ENCODE measurements around the gene OXCT2.
"Not testable (repeated sequence)": the region's sequence is repeated elsewhere in the genome, so short reads cannot be mapped to it uniquely, and the experiment has no call there.

DNA sequence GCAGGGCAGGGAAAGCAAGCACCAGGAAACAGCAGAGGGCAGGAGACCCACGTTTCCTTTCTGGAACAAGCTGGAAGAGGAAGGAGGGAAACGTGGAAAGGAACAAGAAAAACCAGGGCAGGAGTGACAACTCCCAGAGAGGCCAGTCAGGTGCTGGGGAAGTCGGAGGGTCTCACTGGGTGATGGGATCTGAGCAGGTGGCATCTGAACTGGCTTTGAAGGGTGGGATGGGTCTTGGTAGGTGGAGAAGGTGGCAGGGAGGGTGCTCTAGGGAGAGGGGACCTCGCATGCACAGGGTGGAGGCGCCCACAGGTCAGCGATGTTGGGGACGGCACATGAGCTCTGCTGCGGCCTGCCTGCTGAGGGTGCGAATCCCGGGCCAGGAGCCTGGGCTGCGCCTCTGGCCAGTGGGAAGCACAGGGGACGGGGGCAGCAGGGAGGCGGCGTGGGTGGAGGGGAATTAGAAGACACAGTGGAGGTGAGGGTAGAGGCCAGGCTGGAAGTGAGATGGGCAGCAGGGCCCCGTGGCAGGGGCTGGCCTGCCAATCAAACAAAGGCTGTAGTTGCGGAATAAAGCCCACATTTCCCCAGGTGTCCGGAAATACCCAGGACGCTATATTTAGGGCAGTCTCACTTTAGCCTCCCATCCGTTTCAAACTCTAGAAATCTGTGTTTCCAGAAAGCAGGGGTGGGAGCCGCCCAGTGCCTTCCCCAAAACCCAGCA, 4.7 kb upstream of the OXCT2 start:
- not testable (repeated sequence) for TF ChIP-seq POLR2A (IDR thresholded peaks at IDR 0.05; ENCODE audit: low read length); GATA1 (IDR thresholded peaks at IDR 0.05; ENCODE audit: low read depth, low read length)

Measured in erythroblast (primary cell).